Measurements from ENCODE around the gene CC2D1A. TPM values are rescaled to one million over a fixed set of nuclear protein-coding genes. Genes with fewer than 3 reads are reported as not detected.

Gene CC2D1A
- total RNA-seq, 2 donors from 2014 or later, result 29.5 to 38.7 TPM

DNA sequence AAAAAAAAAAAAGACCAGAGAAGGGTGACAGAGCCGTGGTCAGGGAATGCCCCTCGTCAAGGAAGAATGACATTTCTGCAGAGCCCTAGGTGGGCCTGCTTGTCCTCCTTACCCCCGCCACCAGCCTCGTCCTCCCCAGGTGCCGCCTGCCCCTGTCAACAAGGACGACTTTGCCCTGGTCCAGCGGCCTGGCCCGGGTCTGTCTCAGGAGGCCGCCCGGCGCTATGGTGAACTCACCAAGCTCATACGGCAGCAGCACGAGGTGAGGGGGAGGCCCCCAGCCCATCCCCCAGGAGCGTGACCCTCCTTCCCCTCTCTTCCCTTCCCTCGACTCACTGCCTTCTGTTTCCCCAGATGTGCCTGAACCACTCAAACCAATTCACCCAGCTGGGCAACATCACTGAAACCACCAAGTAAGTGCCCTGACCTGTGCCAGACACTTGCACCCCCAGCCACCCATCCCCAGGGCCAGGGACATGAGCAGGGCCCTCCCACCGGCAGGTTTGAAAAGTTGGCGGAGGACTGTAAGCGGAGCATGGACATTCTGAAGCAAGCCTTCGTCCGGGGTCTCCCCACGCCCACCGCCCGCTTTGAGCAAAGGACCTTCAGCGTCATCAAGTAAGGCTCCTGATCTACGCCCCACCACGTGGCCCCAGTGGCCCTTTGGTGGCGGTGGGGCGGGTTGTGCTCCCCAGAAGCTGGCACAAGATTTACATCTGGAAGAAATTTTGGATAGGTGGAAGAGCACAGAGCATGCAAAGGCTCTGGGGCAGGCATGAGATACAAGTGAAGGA is 17.4 kb downstream of the CC2D1A start:
- Histone ChIP-seq H3K27me3 (replicated peaks; ENCODE audit: insufficient read depth) (no peaks in the 10 kb centered on the region), H3K27ac (no peak overlapping the region), H3K36me3 (peaks cover 46% of the 10 kb centered on the region), H3K4me1 (ENCODE audit: control insufficient read depth in 1 of 2, low read depth in 2 of 2) (no peaks in the 10 kb centered on the region), H3K4me3 (no peak overlapping the region), H3K9me3 (no peaks in the 10 kb centered on the region)
- no peak for TF ChIP-seq CTCF (IDR thresholded peaks at IDR 0.05)
- DNase-seq (ENCODE audit: low spot score) (no peak), ATAC-seq (ENCODE audit: insufficient number of reproducible peaks, low FRiP score, low read depth) (no peak)

DNA sequence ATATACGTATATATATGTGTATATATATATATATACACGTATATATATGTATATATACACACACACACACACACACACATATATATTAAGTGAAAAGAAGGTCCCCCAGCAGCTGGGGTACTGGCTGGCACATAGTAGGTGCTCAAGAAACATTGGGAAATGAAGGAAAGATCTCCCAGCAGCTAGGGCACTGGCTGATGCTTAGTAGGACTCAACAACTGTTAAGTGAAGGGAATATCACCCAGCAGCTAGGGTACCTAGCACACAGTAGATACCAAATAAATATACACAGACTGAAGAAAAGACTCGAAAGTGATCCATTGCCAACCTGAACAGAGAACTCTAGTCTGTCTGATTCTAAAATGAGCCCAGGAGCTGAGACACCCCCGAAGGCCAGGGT is 20.0 kb downstream of the CC2D1A start:
- H3K36me3 ChIP-seq, result peaks cover 34% of the 10 kb centered on the region
- no peaks in the 10 kb centered on the region for H3K27me3 ChIP-seq (replicated peaks; ENCODE audit: insufficient read depth)
- TF ChIP-seq CTCF (IDR thresholded peaks at IDR 0.05), result no peak
- no peak overlapping the region for H3K4me3 ChIP-seq
- no peak for ATAC-seq (ENCODE audit: insufficient number of reproducible peaks, low FRiP score, low read depth)
- no peaks in the 10 kb centered on the region for H3K9me3 ChIP-seq
- no peaks in the 10 kb centered on the region for H3K4me1 ChIP-seq (ENCODE audit: control insufficient read depth in 1 of 2, low read depth in 2 of 2)
- DNase-seq (ENCODE audit: low spot score), result no peak
- H3K27ac ChIP-seq, result no peak overlapping the region

DNA sequence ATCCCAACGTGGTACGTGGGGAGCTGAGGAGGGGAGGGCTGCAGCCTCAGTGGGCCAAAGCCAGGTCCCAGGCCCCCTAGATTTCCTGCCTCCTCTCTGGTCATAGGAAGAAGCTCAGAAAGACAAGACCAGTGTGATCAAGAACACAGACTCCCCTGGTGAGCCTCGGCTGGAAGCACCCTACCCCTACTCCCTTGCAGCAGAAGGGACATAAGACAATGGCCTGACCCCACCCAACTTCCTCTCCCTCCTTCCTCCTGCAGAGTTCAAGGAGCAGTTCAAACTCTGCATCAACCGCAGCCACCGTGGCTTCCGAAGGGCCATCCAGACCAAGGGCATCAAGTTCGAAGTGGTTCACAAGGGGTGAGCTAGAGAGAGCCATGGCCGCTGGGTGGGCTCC is 20.7 kb downstream of the CC2D1A start:
- peaks cover 32% of the 10 kb centered on the region for H3K36me3 ChIP-seq
- H3K27ac ChIP-seq, result no peak overlapping the region
- H3K9me3 ChIP-seq, result no peaks in the 10 kb centered on the region
- DNase-seq (ENCODE audit: low spot score) (no peak), ATAC-seq (ENCODE audit: insufficient number of reproducible peaks, low FRiP score, low read depth) (no peak)
- no peak for TF ChIP-seq CTCF (IDR thresholded peaks at IDR 0.05)
- no peak overlapping the region for H3K4me3 ChIP-seq
- H3K4me1 ChIP-seq (ENCODE audit: control insufficient read depth in 1 of 2, low read depth in 2 of 2), result no peaks in the 10 kb centered on the region
- no peaks in the 10 kb centered on the region for H3K27me3 ChIP-seq (replicated peaks; ENCODE audit: insufficient read depth)

DNA sequence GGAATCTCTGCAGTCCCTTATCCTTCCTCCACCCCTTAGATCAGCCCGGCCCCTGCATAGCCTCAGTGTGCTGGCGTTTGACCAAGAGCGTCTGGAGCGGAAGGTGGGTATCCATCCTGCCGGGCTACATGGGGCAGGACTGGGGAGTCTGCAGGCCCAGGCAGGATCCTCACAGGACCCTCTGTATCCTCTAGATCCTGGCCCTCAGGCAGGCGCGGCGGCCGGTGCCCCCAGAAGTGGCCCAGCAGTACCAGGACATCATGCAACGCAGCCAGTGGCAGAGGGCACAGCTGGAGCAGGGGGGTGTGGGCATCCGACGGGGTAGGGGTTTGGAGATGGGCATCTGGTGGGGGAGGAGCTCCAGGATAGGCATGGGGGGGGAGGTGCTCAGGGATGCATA is 23.3 kb downstream of the CC2D1A start:
- no peaks in the 10 kb centered on the region for H3K4me1 ChIP-seq (ENCODE audit: control insufficient read depth in 1 of 2, low read depth in 2 of 2)
- ATAC-seq (ENCODE audit: insufficient number of reproducible peaks, low FRiP score, low read depth), result no peak
- DNase-seq (ENCODE audit: low spot score), result no peak
- no peaks in the 10 kb centered on the region for H3K27me3 ChIP-seq (replicated peaks; ENCODE audit: insufficient read depth)
- H3K27ac ChIP-seq, result no peak overlapping the region
- no peak overlapping the region for H3K4me3 ChIP-seq
- no peaks in the 10 kb centered on the region for H3K9me3 ChIP-seq
- no peak for TF ChIP-seq CTCF (IDR thresholded peaks at IDR 0.05)
- peaks cover 9% of the 10 kb centered on the region for H3K36me3 ChIP-seq

DNA sequence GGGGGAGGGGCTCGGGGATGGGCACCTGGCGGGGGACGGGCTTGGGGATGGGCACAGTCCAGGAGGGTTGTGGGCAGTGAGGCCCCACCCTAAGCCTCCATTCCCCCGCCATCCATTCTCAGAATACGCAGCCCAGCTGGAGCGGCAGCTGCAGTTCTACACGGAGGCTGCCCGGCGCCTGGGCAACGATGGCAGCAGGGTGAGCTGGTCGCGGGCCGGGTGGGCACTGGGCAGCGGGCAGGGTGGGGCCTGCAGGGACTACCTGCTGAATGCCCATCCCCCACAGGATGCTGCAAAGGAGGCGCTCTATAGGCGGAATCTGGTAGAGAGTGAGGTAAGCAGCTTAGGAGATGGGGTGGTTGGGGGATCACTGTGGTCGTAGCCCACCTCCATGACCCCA is 24.0 kb downstream of the CC2D1A start:
- ATAC-seq (ENCODE audit: insufficient number of reproducible peaks, low FRiP score, low read depth) (no peak), DNase-seq (ENCODE audit: low spot score) (no peak)
- no peak for TF ChIP-seq CTCF (IDR thresholded peaks at IDR 0.05)
- Histone ChIP-seq H3K4me1 (ENCODE audit: control insufficient read depth in 1 of 2, low read depth in 2 of 2) (no peaks in the 10 kb centered on the region), H3K4me3 (no peak overlapping the region), H3K9me3 (no peaks in the 10 kb centered on the region), H3K27ac (no peak overlapping the region), H3K36me3 (peaks cover 4% of the 10 kb centered on the region), H3K27me3 (replicated peaks; ENCODE audit: insufficient read depth) (no peaks in the 10 kb centered on the region)

Measured in thoracic aorta (tissue), 2 donors.